GM21526 (cell line): Measurements from ENCODE around the gene DEFB132.
"Not testable (repeated sequence)": the region's sequence is repeated elsewhere in the genome, so short reads cannot be mapped to it uniquely, and the experiment has no call there.

ENCODE experiments used
- ATAC-seq: cut with Tn5 transposase; IDR thresholded peaks from one replicate; pipeline ENCODE4 v1.9.1; 2021; ENCODE audit warnings: moderate library complexity; ENCODE audit not compliant: unreplicated experiment, low FRiP score

DEFB132 gene, protein sequence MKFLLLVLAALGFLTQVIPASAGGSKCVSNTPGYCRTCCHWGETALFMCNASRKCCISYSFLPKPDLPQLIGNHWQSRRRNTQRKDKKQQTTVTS

DNA sequence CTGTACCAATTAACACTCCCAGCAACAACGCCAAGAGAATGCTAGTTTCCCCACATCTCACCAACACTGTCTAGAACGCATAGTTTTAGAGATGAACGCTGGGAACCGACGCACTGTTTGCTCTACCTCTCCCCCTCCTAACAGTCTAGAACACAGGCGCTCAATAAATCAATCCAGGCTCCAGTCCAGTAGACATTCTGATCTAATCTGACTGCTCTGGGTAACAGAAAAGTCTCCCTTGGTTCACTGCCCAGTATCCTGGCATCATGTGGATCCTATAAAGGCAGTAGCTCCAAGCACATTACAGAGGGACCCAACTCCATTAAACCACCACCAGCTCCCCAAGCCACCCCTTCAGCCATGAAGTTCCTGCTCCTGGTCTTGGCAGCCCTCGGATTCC, at the start of gene DEFB132:
TSS of gene DEFB132 (plus strand) at position 306 of the 400 bp plus-strand sequence. CDS start at position 361, 55 bp downstream.
- no peak for ATAC-seq

DNA sequence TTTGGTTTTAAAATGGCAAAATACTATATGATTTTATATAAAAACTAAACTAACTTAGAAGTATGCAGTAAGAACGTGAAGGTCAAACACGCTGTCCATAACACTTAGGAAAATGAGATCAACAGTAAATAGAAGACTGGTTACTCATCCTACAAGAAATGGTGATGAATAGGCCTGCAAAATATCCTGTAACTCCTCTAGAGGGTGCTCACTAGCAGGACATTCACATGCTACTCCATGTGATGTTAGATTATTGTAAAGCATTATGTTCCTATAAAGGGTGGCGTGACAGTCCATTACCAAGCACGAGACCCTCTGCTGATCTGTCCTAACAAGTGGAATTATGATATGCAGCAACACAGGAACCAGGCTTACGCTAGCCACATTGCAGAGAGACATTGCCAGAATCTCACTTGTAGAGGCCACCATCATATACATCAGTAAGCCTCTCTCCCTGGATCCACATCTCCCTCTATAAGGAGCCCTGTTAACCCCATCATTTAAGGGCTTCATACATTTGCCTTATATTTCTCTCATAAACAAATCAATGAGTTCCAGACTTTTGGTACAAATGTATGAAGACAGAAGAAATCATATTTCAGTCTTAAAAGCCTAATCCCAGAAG, 48.5 kb upstream of the DEFB132 start:
- no peak for ATAC-seq

DNA sequence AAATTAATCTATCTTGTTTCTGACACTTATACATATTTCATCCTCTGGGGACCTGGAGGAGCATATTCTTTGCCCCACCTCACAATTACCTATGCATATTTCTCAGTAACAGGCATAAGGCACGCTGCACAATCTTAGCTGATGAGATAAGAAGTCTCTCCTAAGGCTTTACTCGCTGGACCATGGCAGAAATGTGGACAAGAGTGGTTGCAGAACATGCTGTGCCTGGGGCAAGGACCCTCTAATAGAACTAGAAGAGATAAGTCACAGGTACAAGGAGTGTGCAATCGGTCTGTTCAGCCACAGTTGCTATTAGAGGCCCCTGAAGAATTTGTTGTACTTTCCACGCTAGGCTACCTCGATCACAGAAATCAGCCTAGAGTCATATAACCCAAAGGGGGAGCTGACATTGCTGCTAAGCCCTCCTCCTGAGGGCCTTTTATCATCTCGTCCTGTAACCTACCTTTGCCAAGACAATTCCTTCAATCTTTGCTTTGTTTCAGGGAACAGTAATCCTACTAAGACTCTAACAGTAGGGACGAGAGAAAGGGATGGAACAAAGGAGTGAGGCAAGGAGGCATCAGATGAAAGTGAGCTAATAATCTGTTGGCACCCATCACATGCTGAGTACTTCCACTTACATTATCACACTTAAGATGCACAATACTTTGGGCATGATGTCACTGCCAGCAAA, 46.6 kb upstream of the DEFB132 start:
- ATAC-seq: no peak

DNA sequence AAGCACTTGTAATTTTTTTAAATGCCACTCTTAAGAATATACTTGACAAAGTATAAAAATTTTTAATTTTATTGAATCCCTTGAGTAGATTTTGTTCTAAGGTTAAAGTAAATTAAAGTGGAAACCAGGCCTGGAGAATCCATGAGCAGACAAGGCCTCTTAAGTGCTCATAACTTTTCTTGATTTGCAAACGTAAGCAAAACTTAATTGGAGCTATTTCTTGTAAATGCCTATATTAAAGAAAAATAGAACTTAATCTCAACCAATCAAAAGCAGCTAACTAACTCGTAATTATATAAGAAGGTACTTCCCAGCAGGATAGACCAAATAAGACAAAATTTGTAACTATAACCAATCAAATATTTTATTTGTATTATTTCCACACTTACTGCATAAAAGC, 43.1 kb upstream of the DEFB132 start:
- ATAC-seq: no peak

DNA sequence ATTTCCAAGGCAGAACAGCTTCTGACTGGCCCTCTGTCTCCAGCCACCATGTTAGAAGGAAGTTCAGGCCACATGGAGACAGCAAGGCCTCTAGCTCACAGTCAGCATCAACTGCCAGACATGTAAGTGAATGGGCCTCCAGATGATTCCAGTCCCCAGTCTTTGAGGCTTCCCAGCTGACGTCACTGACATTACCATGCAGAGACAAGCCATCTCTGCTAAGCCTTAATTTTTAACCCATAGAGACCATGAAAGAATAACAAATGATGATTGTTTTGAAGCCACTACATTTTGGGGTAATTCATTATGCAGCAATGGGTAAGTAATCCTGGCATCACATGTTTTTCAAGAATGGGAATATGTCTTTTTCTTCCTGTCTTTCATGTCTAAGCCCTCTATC, 41.7 kb upstream of the DEFB132 start:
- ATAC-seq: no peak

DNA sequence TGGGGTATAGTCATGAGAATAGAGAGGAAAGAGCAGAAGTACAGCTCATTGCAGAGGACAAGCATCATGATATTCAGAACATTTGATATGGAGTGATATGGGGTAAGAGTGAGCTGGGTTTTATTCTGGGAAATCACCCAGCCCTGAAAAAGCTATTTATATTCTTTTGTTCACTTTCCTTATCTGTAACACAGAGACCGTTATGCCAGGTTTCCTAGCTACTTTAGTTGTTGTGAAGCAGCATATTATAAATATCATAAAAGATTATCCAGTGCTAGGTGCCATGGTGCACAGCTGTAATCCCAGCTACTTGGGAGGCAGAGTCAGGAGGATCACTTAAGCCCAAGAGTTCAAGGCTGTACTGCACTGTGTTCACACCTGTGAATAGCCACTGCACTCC, 40.3 kb upstream of the DEFB132 start:
- no peak for ATAC-seq

DNA sequence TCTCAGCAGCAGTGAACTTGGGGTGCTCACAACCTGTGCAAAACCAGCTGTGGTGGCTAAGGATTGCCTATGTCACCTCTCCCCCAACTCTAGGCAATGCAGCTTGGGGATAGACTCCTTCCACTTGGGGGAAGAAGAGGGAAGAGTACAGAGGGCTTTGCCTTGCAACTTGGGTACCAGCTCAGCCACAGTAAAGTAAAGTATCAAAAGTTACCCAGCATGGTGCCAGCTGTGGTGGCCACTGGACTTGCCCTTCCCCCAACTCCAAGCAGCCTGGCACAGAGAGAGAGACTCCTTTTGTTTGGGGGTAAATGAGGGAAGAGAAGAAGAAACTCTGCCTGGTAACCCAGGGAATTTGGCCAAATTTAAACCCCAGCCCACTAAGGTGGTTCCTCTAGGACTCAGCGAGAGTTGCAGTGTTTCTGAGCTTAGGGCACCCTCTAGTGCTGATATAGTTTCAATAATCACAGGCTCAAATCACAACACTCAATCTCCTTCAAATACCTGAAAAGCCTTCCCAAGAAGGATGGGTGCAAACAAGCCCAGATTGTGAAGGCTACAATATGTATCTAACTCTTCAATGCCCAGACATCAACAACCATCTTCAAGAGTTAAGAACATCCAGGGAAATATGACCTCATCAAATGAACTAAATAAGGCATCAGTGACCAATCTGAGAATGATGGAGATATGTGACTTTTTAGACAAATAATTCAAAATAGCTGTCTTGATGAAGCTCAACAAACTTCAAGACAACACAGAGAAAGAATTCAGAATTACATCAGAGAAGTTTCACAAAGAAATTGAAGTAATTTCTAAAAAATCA, 38.0 kb upstream of the DEFB132 start:
- ATAC-seq: no peak

DNA sequence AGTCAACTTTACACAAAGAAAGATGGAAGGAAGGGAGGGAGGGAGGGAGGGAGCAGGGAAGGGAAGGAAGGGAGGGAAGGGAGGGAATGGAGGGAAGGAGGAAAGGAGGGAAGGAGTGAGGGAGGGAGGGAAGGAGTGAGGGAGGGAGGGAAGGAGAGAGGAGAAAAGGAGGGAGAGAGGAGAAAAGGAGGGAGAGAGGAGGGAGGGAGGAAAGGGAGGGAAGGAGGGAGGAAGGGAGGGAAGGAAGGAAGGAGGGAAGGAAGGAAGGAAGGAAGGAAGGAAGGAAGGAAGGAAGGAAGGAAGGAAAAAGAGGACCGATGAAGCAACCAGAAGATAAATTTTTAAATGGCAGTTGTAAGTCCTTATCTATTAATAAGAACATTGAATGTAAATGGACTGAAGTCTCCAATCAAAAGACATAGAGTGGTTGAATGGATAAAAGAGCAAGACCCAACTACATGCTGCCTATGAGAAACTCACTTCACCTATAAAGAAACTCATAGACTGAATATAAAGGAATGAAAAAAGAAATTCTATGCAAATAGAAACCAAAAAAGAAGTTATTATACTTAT, 36.2 kb upstream of the DEFB132 start:
- ATAC-seq: no peak

DNA sequence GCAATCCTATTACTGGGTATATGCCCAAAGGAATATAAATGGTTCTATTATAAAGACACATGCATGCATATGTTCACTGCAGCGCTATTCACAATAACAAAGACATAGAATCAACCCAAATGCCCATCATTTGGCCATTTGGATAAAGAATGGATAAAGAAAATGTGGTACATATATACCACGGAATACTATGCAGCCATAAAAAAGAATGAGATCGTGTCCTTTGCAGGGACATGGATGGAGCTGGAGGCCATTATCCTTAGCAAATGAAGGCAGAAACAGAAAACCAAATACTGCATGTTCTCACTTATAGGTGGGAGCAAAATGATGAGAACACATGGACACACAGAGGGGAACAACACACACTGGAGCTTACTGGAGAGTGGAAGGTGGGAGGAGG, 31.6 kb upstream of the DEFB132 start:
- not testable (repeated sequence) for ATAC-seq

DNA sequence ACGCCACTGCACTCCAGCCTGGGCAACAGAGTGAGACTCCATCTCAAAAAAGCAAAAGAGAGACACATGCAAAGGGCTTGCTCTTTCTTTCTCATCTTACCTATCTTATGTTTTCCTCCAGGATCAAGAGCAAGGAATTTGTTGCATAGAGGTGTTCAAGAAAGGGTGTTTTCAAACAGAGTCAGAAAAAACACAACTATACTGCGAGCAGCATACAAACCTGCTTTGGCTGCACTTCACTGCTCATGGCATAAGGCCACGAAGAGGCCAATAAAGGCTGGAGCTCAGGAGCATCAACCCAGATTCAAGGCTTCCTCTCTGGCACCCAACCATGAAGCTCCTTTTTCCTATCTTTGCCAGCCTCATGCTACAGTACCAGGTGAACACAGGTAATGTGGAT, 30.6 kb upstream of the DEFB132 start, which contains the start of gene DEFB129:
TSS of gene DEFB129 (plus strand) at position 301 of the 400 bp plus-strand sequence. CDS start at position 332, 31 bp downstream.
- no peak for ATAC-seq

DNA sequence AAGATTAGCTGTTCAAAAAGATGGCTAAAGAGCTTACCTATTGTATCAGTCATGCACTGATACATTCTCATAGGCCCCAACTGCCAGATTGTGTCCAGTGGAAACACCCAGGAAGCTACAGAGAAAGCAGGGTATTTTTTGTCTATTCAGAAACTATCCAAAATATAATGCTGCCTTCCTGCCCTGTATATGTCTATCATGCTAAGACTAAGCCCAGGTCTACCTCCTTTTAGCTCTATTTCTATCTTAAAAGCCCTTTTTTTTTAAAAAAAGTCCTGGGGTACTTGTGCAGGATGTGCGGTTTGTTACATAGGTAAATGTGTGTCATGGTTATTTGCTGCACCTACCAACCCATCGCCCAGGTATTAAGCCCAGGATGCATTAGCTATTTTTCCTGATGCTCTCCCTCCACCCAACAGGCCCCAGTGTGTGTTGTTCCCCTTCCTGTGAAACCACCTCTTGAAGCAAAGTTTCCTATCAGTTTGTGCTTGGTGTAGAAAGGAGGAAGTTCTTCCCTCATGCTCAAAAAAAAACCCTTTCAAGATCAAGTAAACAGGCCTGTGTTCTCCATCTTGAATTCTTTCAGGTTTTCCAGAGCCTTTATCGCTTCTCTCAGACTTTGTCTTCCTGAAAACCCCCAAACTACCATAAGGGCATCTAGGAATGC, 30.0 kb upstream of the DEFB132 start:
- no peak for ATAC-seq

DNA sequence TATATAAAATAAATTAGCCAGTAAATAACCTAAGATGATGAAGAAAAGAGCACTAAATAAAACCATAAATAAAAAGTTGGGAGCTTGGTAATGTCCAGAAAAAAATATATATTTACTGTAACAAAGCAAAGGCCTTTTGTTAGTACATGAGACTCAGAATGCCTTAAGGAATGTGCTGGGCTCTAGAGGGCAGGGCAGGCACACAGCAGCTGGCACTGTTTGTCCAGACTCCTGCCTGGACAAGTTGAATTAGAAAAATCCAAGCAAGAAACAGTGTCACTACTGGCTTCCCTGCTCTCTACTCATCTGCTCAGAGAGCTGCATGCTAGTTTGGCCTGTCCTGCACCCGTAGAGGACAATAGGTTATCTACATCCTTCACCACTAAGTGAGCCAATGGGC, 21.6 kb upstream of the DEFB132 start:
- ATAC-seq: no peak

DNA sequence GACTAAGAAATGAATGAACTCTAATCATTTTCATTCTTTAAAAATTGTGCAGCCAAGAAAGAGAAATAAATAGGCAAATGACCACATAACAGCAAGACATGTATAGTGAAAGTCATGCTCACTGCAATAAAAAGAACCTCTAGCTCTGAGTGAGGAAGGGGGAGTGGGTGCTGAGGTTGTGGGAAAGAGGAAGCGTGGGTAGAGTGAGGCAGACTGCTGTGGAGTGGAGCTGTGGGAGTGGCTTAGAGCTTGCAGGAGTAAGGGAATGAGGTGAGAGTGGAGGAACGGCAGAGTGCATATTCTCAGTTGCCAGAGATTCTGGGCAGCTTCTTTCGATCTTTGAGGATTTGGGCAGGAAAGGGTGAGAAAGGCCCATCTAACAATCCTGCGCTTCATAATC, 20.0 kb upstream of the DEFB132 start:
- no peak for ATAC-seq

DNA sequence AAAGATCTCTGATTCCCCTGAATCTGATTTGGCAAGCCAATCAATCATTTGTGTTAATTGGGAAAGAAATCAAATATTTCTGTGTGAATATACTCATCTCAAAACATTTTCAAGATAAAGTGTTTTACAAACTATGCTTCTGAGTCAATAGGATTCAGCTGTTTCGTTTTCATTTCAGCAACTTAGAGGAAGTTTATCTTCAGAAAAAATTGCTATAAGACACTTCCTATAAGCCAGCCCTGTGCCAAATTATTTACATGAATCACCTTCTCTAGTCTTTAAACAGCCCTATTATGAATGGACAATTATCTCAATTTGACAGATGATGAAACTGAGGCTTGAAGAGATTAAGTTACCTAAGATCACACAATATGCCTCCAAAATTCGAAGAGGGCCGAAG, 19.6 kb upstream of the DEFB132 start:
- no peak for ATAC-seq

DNA sequence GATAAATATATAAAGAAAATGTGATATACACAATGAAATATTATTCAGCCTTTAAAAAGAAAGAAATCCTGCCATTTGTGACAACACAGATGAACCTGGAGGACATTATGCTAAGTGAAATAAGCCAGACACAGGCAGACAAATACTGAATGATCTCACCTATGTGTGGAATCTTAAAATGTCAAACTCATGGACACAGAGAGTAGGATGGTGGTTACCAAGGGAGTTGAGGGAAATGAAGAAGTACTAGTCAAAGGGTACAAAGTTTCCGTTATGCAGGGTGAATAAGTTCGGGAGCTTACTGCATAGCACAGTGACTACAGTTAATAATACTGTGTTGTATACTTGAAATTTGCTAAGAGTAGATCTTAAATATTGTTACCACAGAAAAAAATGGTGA, 14.6 kb upstream of the DEFB132 start:
- no peak for ATAC-seq

DNA sequence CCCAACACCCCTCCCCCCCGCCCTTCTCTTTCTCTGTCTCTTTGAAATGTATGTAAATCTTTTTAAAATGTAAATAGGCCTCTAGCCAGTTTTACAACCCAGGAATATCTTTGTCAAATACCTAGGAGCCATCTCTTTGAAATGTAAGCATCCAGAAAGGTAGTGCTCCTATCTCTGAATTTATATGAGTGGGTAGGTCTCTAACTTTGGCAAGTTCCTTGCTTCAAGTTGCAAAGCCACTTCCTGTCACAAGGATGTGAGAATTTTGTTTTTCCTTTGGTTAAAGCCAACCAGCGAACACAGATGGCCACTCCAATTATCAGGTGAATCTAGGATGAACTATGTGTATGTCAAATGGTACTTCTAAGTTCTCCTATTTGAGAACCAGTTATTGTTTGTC, 6.2 kb upstream of the DEFB132 start:
- ATAC-seq: no peak

DNA sequence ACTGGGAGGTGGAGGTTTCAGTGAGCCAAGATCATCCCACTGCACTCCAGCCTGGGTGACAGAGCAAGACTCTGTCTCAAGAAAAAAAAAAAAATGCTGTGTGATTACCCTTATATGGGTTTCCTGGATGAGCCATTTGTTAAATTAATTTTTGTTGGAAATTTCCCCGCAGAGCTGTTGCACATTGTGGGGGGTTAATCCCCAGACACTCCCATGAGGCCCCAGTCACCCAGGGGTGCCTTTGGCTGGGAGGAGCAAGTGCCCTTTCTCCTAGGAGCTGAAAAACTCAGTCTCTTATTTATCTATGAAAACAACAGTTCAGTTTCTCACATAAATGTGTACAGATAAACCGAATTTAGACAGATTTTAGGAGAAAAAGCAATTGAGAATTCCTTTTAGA, 4.7 kb upstream of the DEFB132 start:
- ATAC-seq: no peak

DNA sequence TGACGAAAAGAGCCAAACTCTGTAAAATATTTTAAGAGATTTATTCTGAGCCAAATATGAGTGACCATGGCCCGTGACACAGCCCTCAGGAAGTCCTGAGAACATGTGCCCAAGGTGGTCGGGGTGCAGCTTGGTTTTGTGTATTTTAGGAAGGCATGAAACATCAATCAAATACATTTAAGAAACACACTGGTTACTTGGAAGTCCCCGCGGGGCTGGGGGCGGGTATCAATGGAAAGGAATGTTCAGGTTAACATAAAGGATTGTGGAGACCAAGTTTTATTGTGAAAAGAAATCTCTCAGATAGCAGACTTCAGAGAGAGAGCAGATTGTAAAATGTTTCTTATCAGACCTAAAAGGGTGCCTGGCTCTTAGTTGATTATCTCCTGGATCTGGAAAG, 4.1 kb upstream of the DEFB132 start:
- ATAC-seq: not testable (repeated sequence)

DNA sequence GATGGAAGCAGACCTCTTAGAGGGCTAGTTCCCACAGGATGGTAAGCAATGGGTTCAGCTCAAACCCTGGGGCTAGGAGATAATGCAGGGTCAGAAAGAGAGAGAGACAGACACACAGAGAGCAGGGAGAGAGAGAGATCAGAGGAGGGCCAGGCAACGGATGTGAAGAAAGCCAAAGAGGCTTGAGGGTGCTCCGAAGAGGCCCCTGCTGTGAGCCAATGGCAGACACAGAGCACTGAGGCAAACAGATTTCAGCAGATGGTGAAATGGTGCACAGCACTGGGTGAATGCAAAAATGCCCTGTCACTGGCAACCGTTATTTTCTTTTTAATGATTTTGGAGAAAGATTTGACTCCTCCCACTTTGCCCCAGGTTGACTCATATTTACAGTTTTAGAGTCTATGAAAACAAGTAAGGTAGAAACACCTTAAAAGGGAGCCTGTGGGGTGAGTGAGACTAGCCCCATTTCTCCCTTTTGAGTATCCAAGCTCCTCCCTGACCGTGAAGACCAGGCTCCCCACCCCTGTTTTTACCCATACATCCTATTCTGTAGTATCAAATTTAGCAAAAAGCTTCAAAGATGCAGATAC, 840 bp downstream of the DEFB132 start:
- no peak for ATAC-seq

DNA sequence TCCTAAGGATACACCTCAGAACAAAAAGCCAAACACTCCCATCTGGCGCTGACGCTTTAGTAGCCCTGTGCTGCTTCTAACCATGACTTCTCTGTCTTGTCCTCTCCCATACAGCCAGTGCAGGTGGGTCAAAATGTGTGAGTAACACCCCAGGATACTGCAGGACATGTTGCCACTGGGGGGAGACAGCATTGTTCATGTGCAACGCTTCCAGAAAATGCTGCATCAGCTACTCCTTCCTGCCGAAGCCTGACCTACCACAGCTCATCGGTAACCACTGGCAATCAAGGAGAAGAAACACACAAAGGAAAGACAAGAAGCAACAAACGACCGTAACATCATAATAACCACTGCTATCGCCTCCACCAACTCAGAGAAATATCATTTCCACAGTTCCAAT, 1.4 kb downstream of the DEFB132 start:
- ATAC-seq: no peak
